Measurements from ENCODE around the gene CRTAP. TPM values are rescaled to one million over a fixed set of nuclear protein-coding genes. Genes with fewer than 3 reads are reported as not detected.
"Not testable (repeated sequence)": the region's sequence is repeated elsewhere in the genome, so short reads cannot be mapped to it uniquely, and the experiment has no call there.

Gene CRTAP
- total RNA-seq, 1 experiment from 2014 or later = 104 TPM

GRCh38 chr3:33105341-33105948, 8.4 kb upstream of the CRTAP start:
- Histone ChIP-seq H3K4me1 (ENCODE audit: control insufficient read depth in 1 of 2, insufficient read depth in 2 of 2, low read length in 2 of 2) (no peaks in the 10 kb centered on the region), H3K9me2 (ENCODE audit: insufficient read depth) (no peaks in the 10 kb centered on the region), H3K79me2 (ENCODE audit: insufficient read depth, low read length) (no peaks in the 10 kb centered on the region), H3K27me3 (ENCODE audit: insufficient read depth, low read length) (no peaks in the 10 kb centered on the region), H3K4me3 (replicated peaks in 1 of 2; ENCODE audit: low read depth in 1 of 2, low read length in 2 of 2) (no peak overlapping the region), H3K36me3 (ENCODE audit: control insufficient read depth in 1 of 2, insufficient read depth in 2 of 2, low read length in 2 of 2) (no peaks in the 10 kb centered on the region), H3K27ac (ENCODE audit: low read depth, low read length) (no peak overlapping the region), H2AFZ (ENCODE audit: low read depth, low read length, poor library complexity, severe bottlenecking) (no peak overlapping the region), H4K20me1 (ENCODE audit: insufficient read depth) (no peaks in the 10 kb centered on the region), H3K9me3 (ENCODE audit: control insufficient read depth in 1 of 2, insufficient read depth in 1 of 2, low read depth in 1 of 2, low read length in 2 of 2) (no peaks in the 10 kb centered on the region), H3K4me2 (ENCODE audit: low read length) (no peak overlapping the region), H3K9ac (ENCODE audit: low read length) (no peak overlapping the region)
- intact Hi-C loops (cut with micrococcal nuclease) = no loop called here
- no peak for DNase-seq (ENCODE audit: low read depth, low spot score)
- BruUV-seq (replicated peaks) = no TSS peak
- no peak for ATAC-seq
- ChIA-PET RAD21 (ENCODE audit: low non-redundant PET in 1 of 2, low total read pairs in 2 of 2, uncharacterized antibody in 2 of 2, unreplicated experiment in 2 of 2) (no interaction called here), POLR2A (no interaction called here), CTCF (no interaction called here)
- TF ChIP-seq MAX (IDR thresholded peaks at IDR 0.05) = no peak
- TF ChIP-seq, protein P1, sequence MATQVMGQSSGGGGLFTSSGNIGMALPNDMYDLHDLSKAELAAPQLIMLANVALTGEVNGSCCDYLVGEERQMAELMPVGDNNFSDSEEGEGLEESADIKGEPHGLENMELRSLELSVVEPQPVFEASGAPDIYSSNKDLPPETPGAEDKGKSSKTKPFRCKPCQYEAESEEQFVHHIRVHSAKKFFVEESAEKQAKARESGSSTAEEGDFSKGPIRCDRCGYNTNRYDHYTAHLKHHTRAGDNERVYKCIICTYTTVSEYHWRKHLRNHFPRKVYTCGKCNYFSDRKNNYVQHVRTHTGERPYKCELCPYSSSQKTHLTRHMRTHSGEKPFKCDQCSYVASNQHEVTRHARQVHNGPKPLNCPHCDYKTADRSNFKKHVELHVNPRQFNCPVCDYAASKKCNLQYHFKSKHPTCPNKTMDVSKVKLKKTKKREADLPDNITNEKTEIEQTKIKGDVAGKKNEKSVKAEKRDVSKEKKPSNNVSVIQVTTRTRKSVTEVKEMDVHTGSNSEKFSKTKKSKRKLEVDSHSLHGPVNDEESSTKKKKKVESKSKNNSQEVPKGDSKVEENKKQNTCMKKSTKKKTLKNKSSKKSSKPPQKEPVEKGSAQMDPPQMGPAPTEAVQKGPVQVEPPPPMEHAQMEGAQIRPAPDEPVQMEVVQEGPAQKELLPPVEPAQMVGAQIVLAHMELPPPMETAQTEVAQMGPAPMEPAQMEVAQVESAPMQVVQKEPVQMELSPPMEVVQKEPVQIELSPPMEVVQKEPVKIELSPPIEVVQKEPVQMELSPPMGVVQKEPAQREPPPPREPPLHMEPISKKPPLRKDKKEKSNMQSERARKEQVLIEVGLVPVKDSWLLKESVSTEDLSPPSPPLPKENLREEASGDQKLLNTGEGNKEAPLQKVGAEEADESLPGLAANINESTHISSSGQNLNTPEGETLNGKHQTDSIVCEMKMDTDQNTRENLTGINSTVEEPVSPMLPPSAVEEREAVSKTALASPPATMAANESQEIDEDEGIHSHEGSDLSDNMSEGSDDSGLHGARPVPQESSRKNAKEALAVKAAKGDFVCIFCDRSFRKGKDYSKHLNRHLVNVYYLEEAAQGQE (IDR thresholded peaks at IDR 0.05; ENCODE audit: low read depth) = no peak
- TF ChIP-seq ELF1 (IDR thresholded peaks at IDR 0.05; ENCODE audit: borderline replicate concordance, low read depth) = no peak
- no peak for TF ChIP-seq CEBPB (IDR thresholded peaks at IDR 0.05; ENCODE audit: low read depth)
- TF ChIP-seq EGR1 (IDR thresholded peaks at IDR 0.05; ENCODE audit: low read depth) = no peak
- TF ChIP-seq ATF3 (IDR thresholded peaks at IDR 0.05) = no peak
- no peak for TF ChIP-seq CBX3 (IDR thresholded peaks at IDR 0.05; ENCODE audit: low read depth)
- TF ChIP-seq TCF7L2 (IDR thresholded peaks at IDR 0.05; ENCODE audit: borderline replicate concordance, extremely low read depth, insufficient read depth, insufficient read length) = no peak
- TF ChIP-seq FOSL1 (IDR thresholded peaks at IDR 0.05; ENCODE audit: low read depth) = no peak
- TF ChIP-seq POLR2AphosphoS5 (IDR thresholded peaks at IDR 0.05; ENCODE audit: low read depth, low read length) = no peak
- no peak for TF ChIP-seq SIN3A (IDR thresholded peaks at IDR 0.05; ENCODE audit: low read depth)
- no peak for TF ChIP-seq RAD21 (IDR thresholded peaks at IDR 0.05; ENCODE audit: low read depth)
- TF ChIP-seq POLR2A (IDR thresholded peaks at IDR 0.05; ENCODE audit: borderline replicate concordance, extremely low read depth, insufficient read depth, insufficient read length) = no peak

GRCh38 chr3:33106854-33107253, 7.0 kb upstream of the CRTAP start:
- intact Hi-C loops (cut with micrococcal nuclease); H4K20me1 ChIP-seq (ENCODE audit: insufficient read depth); RAD21 ChIA-PET (ENCODE audit: low non-redundant PET in 1 of 2, low total read pairs in 2 of 2, uncharacterized antibody in 2 of 2, unreplicated experiment in 2 of 2); CTCF ChIA-PET; DNase-seq (ENCODE audit: low read depth, low spot score); POLR2A ChIA-PET; H3K27ac ChIP-seq (ENCODE audit: low read depth, low read length); H2AFZ ChIP-seq (ENCODE audit: low read depth, low read length, poor library complexity, severe bottlenecking); H3K9me3 ChIP-seq (ENCODE audit: control insufficient read depth in 1 of 2, insufficient read depth in 1 of 2, low read depth in 1 of 2, low read length in 2 of 2); BruUV-seq (replicated peaks); H3K79me2 ChIP-seq (ENCODE audit: insufficient read depth, low read length); H3K4me2 ChIP-seq (ENCODE audit: low read length); H3K9ac ChIP-seq (ENCODE audit: low read length); H3K9me2 ChIP-seq (ENCODE audit: insufficient read depth); H3K4me3 ChIP-seq (replicated peaks in 1 of 2; ENCODE audit: low read depth in 1 of 2, low read length in 2 of 2); ATAC-seq; H3K36me3 ChIP-seq (ENCODE audit: control insufficient read depth in 1 of 2, insufficient read depth in 2 of 2, low read length in 2 of 2); H3K4me1 ChIP-seq (ENCODE audit: control insufficient read depth in 1 of 2, insufficient read depth in 2 of 2, low read length in 2 of 2); H3K27me3 ChIP-seq (ENCODE audit: insufficient read depth, low read length): not testable (repeated sequence)
